Fibroblast of peridontal ligament (primary cell): ENCODE measurements around the gene ARHGEF25.
"Not testable (repeated sequence)": the region's sequence is repeated elsewhere in the genome, so short reads cannot be mapped to it uniquely, and the experiment has no call there.

Source experiments
- DNase-seq: peaks from one replicate; pipeline ENCODE4 v3.0.0-alpha.2; 2010; ENCODE audit errors: extremely low read depth

ARHGEF25 gene

GRCh38 chr12:57611108-57611826 lies at the start of gene ARHGEF25:
Gene ARHGEF25, plus strand, starts transcription at chr12:57611435. Its CDS starts 460 bp downstream, at chr12:57611895.
- peak; percentile 40 for DNase-seq

- no peak for DNase-seq
Measured at GRCh38 chr12:57563358-57563757, 47.9 kb upstream of the ARHGEF25 start.

GRCh38 chr12:57564178-57564740 lies 47.0 kb upstream of the ARHGEF25 start:
- no peak for DNase-seq

DNA sequence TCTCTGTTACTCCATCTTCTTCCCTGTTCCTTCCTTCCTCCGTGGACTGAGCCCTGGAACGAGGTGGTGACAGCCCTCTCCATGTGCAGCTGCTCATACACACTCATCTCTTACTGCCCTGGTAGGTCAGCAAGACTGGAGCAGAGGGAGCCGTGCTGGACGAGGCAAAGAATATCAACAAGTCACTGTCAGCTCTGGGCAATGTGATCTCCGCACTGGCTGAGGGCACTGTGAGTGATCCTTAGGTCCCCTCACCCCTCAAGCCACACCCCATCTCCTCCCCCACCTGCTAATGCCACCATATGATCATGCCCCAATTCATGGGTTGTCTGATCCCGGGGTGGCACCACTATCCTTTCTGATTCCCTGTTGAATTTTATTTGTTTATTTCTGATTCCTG lies 42.4 kb upstream of the ARHGEF25 start:
- no peak for DNase-seq

DNA sequence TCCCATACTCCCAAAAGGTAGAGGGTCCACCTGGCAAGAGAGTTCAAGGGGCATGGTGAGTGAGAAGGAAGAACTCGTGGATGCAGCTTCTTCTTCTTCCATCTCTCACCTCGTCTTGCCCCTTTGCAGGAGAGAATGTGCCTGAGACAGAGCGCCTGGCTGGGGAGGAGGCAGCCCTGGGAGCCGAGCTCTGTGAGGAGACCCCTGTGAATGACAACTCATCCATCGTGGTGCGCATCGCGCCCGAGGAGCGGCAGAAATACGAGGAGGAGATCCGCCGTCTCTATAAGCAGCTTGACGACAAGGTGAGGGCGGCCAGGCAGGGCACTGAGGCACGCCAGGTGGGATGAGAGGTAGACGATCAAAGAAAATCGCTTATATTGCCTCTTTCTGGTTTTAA lies 41.4 kb upstream of the ARHGEF25 start:
- no peak for DNase-seq

DNA sequence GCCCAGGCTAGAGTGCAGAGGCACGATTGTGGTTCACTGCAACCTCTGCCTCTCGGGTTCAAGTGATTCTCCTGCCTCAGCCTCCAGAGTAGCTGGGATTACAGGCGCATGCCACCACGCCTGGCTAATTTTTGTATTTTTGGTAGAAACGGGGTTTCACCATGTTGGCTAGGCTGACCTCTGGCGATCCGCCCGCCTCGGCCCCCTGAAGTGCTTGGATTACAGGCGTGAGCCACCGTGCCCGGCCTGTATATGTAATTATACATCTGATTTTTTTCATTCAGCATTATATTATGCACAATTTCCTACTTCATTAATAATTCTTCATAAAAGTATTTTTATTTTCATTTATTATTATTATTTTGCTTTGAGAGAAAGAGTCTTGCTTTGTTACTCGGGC lies 40.8 kb upstream of the ARHGEF25 start:
- not testable (repeated sequence) for DNase-seq

GRCh38 chr12:57571926-57572762 lies 39.1 kb upstream of the ARHGEF25 start:
- no peak for DNase-seq

DNA sequence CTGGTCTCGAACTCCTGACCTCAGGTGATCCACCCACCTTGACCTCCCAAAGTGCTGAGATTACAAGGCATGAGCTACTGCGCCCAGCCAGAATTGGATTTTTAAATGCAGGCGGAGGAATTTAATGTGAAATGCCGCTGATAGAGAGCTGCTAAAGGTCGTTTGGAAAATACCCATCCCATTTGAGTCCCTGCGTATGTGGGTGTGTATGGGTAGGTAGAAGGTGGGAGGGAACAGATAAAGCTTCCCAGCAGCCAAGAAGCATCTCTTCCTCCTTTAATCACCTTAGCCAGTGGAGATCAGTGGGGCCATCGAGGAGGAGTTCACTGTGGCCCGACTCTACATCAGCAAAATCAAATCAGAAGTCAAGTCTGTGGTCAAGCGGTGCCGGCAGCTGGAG lies 36.4 kb upstream of the ARHGEF25 start:
- DNase-seq = no peak

DNA sequence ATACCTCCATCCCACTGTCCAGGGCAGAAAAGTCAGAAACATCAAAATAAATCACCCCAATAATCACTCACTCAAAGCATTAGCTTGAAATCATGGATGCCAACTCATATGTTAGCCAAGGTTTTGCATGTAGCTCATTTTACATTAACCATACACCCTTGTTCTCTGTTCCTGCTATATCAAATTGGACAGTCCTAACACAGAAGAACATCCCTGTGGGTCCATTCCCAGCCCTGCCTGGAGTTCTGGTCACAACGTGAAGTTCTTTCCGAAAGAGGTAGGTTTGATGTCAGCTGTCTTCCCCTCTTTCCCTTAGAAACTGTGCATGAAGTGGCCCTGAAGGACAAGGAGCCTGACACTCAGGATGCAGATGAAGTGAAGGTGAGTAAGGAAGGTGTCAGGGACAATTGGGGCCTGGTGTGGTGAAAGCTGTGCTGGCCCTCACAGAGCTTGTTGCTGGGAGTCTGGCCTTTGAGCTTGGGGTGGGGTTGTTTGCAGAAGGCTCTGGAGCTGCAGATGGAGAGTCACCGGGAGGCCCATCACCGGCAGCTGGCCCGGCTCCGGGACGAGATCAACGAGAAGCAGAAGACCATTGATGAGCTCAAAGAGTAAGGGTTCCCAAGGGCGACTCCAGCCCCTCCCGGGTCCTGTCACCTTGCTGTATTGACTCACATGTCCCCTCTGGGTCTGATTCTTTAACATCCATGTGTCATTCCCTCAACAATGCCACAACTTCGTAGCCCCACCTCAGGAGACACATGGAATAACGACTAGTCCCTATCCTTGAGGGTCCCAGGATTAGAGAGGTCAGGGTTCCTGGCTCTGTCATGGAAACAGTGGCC lies 35.2 kb upstream of the ARHGEF25 start:
- DNase-seq = no peak

GRCh38 chr12:57576613-57577160 lies 34.5 kb upstream of the ARHGEF25 start:
- no peak for DNase-seq

DNA sequence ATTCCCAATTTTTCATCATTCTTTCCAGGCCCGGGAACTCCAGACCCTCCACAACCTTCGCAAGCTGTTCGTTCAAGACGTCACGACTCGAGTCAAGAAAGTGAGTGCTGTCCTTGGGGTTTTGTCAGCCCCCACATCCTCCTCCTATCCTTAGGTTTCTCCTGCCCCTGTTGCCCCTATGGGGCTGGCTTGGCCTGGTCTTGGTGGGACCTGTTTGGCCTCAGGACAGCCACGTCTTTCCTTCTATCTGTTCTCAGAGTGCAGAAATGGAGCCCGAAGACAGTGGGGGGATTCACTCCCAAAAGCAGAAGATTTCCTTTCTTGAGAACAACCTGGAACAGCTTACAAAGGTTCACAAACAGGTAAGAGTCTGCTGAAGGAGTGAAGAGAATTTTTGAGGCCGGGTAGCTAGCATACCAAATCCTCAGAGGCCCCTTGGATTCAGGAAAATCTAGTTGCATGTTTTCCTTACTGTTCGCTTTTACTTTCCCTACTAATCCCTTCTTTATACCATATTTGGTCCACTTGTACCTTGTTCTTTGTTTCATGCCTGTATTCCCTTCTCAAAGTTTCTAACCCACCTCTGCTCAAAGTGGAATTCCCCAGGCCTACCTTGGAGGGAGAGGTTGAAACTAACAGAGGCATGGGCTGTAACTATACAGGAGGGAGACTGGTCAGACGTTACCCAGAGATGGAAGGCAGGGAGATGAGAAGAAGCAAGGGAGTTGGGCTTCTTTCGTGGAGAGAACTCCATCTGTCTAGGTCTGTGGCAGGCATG lies 33.1 kb upstream of the ARHGEF25 start:
- no peak for DNase-seq

- DNase-seq = no peak
Measured at GRCh38 chr12:57579011-57579410, 32.2 kb upstream of the ARHGEF25 start.

DNA sequence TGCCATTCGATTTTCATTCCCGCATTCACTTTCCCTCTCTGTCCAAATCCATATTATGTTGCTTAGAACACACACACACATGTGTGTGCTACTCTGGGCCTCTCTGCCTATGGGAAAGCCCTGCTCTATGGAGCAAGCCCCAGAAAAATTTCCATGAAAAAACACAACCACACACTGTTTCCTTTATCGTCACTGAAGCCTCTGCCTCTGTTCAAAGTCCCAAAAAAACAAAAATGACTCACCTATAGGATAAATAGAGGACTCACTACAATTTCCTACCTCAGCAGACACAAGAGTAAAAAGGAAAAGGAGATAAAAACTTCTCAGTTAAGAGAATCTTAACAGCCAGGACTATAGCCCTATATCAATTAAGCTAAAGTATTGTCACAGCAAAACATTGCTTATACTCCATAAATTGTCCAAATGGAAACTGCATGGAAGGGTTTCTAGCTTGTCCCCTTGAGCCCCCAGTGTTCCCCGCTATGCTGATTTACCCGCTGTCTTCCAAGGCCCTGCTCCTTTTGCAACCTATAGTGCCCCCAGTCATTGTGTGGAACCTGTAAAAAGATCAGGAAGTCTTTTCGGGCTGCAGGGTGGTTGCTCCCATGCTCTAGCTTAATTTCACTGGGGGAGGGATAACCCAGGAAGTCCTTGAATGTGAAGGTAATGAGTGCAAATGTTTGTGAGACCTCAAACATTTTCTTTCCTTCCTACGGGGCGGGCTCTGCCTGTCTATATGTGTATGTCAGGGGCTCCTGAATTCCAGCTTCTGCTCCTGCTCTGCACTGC lies 31.4 kb upstream of the ARHGEF25 start:
- DNase-seq = no peak

DNA sequence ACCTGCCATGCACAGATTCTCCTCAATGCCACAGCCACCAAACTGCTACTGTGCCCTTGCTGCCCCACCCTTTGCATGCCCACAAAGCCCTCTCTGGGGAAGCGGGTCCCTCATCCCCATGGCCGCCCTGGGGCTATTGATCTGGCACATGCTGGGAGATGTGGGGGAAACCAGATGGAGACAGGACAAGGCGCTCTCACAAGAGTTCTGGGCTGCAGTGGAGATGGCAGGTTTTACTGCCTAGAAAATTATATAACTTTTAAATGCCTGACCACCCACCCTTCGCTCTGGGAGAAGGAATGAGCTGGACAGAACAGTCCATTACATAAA lies 30.8 kb upstream of the ARHGEF25 start:
- DNase-seq = no peak

DNA sequence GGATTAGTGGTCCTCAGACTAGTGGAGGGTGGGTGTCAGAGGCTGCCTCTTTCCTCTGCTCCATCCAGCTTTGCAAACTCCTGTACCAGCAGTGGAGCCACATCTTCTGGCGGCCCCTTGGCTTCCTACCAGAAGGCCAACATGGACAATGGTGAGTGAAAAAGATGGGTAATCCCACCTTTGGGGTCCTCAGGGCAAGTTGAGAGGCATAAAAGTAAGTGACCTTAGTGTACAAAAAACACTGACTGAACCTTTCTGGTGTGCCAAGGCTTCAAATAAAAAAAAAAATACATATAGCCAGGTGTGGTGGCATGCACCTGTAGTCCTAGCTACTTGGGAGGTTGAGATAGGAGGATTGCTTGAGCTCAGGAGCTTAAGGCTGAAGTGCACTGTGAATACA lies 29.4 kb upstream of the ARHGEF25 start:
- no peak for DNase-seq

DNA sequence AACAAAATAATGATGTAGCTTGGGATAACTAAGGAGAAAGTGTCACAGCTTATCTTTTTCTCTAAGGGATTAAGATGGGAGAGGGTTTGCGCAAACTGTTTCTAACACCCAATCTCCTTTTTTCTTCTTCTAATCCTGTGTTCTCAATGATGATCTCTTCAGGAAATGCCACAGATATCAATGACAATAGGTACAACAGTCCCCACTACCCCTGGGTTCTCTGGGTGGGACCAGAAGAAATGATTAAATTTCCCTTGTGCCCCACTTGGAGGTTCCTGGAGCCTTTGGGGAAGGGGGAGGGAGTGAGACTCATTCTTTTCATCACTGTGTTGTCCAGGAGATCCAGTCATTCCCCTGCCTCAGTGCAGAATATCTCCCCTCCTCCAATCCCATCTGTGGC lies 28.8 kb upstream of the ARHGEF25 start:
- no peak for DNase-seq

- peak; percentile 85 for DNase-seq
Measured at GRCh38 chr12:57583008-57583831, 28.0 kb upstream of the ARHGEF25 start.

- no peak for DNase-seq
Measured at GRCh38 chr12:57584050-57584449, 27.2 kb upstream of the ARHGEF25 start.

DNA sequence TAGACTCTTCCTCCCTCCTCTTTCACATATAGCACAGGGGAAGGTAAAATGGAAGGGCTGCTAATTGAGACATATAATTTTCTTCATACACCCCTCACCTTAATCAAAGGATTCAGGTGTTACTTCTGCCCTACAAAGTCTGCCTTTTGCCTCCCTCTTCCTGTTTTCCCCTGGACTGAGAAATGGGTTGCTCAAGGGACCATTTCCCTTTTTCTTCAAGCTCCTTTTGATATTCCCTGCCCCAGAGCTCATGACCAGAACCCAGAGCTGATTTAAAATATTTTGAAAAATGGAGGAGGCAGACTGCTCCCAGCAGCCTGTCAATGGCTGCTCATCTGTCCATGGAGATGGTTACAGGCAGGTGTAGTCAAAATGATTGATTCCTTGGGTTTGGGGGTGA lies 26.5 kb upstream of the ARHGEF25 start:
- no peak for DNase-seq
